Measurements from ENCODE around the gene ITGAV.

DNA sequence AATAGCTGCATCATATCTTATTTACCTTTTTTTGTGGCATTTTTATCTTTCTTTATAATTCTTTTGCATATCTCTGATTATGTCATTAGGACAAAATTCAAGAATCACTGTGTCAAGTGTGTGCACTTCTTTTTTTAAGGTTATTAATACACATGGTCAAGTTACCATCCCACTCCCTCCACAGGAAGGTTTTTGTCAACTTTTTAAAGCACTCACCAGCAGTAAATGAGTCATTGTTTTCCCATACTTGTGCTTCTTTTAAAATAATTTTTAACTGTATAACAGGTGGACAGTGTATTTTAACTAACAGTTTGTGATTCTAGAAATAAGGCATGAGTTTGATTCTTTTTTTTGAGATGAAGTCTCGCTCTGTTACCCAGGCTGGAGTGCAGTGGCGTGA, 58.3 kb downstream of the ITGAV start:
- TF ChIP-seq, protein P1, sequence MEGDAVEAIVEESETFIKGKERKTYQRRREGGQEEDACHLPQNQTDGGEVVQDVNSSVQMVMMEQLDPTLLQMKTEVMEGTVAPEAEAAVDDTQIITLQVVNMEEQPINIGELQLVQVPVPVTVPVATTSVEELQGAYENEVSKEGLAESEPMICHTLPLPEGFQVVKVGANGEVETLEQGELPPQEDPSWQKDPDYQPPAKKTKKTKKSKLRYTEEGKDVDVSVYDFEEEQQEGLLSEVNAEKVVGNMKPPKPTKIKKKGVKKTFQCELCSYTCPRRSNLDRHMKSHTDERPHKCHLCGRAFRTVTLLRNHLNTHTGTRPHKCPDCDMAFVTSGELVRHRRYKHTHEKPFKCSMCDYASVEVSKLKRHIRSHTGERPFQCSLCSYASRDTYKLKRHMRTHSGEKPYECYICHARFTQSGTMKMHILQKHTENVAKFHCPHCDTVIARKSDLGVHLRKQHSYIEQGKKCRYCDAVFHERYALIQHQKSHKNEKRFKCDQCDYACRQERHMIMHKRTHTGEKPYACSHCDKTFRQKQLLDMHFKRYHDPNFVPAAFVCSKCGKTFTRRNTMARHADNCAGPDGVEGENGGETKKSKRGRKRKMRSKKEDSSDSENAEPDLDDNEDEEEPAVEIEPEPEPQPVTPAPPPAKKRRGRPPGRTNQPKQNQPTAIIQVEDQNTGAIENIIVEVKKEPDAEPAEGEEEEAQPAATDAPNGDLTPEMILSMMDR (IDR thresholded peaks at IDR 0.05; ENCODE audit: low read depth, low read length), result no peak
- TF ChIP-seq EZH2phosphoT487 (IDR thresholded peaks at IDR 0.05; ENCODE audit: low read depth), result no peak
